GM18517 (cell line): ENCODE measurements around the gene CCDC88A.
"Not testable (repeated sequence)": the region's sequence is repeated elsewhere in the genome, so short reads cannot be mapped to it uniquely, and the experiment has no call there.

Source experiments
- ATAC-seq: cut with Tn5 transposase; IDR thresholded peaks from one replicate; pipeline ENCODE4 v1.9.1; 2021; ENCODE audit warnings: mild to moderate bottlenecking, moderate library complexity; ENCODE audit not compliant: unreplicated experiment

CCDC88A gene

DNA sequence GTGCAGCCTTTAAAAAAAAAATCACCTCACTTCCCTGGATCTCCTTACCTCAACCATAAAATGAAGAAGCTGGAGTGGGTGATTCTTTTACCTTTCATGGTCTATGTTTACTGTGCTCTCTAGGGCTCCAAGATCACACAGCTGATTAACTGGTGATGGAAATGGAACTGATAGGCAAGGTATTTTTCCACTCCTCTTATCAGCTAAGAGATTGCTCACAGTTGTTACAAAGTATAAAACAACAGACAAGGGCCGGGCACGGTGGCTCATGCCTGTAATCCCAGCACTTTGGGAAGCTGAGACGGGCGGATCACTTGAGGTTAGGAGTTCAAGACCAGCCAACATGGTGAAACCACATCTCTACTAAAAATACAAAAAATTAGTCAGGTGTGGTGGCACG is 172.6 kb downstream of the CCDC88A start:
- ATAC-seq: no peak

- no peak for ATAC-seq
These were observed 174.2 kb downstream of the CCDC88A start for GRCh38 chr2:55245411-55245810.

DNA sequence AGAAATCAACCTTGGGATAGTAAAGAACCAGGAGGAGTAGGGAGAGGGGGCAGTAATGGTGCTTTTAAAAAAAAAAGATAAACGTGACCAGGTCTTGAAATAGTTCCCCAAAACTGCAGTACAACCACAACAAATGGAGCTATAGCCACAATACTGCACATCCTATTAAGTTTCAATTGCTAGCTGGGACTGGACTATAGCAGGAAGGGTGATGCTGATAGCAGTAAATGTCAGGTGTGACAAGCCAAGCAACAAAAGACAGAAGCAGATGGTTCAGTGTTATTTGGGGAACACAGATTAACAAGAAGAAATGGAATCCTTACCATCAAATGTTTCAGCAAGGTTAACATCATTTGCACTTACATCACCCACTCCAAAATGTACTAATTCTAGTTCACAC is 177.0 kb downstream of the CCDC88A start:
- no peak for ATAC-seq

GRCh38 chr2:55241582-55241981 is 178.1 kb downstream of the CCDC88A start:
- not testable (repeated sequence) for ATAC-seq

- no peak for ATAC-seq
These were observed 179.9 kb downstream of the CCDC88A start for GRCh38 chr2:55239656-55240222.
